K562 (cell line): ENCODE measurements around the gene C17orf75. TPM values are rescaled to one million over a fixed set of nuclear protein-coding genes. Genes with fewer than 3 reads are reported as not detected.
A peak's percentile ranks its signal among the peaks of the same experiment; 100 is the strongest.

ENCODE experiments used
- CREB1 ChIP-seq, 2 experiments: sonication (generic) in 1 of 2; formaldehyde crosslinking in 1 of 2; IDR thresholded peaks; 2 replicates each; pipeline versions ENCODE4 v1.6.1 to v1.8.0; 2012 to 2022; ENCODE audit warnings: inconsistent platforms in 1 of 2, mild to moderate bottlenecking in 1 of 2, missing genetic modification reagents in 1 of 2, moderate library complexity in 1 of 2
- GATAD2A ChIP-seq: fragments of 450-650 bp; IDR thresholded peaks from 2 replicates; pipeline ENCODE4 v1.6.1; 2017
- GTF2E2 ChIP-seq: fragments of 200-800 bp; sonication (Bioruptor generic); IDR thresholded peaks from 2 replicates; pipeline ENCODE4 v1.6.1; 2016; ENCODE audit warnings: missing genetic modification characterization, missing compliant biosample characterization
- HDAC8 ChIP-seq: fragments of 450-650 bp; IDR thresholded peaks from 2 replicates; pipeline ENCODE4 v1.6.1; 2016; ENCODE audit warnings: mild to moderate bottlenecking, missing genetic modification characterization, moderate library complexity, missing compliant biosample characterization
- MAFF ChIP-seq: IDR thresholded peaks from 2 replicates; pipeline ENCODE4 v1.6.1; 2012; ENCODE audit warnings: low read length, improper control_type of control experiment
- NFYB ChIP-seq: IDR thresholded peaks from 2 replicates; pipeline ENCODE4 v1.6.1; 2011; ENCODE audit warnings: mild to moderate bottlenecking, moderate library complexity; ENCODE audit not compliant: insufficient read length; ENCODE audit errors: extremely low read depth
- POLR2H ChIP-seq: IDR thresholded peaks from 2 replicates; pipeline ENCODE4 v1.6.1; 2016; ENCODE audit warnings: missing genetic modification characterization, low read depth, mild to moderate bottlenecking, control low read depth, missing compliant biosample characterization, moderate library complexity
- PTBP1 ChIP-seq: fragments of 200-400 bp; formaldehyde crosslinking; IDR thresholded peaks from 2 replicates; pipeline ENCODE4 v1.6.1; 2017; ENCODE audit warnings: low read depth, low read length
- RFX7 ChIP-seq: fragments of 250-450 bp; sonication (Bioruptor Pico); IDR thresholded peaks from 2 replicates; pipeline ENCODE4 v1.5.1; 2021; ENCODE audit warnings: mild to moderate bottlenecking
- TEAD2 ChIP-seq: fragments of 450-650 bp; IDR thresholded peaks from 2 replicates; pipeline ENCODE4 v1.6.1; 2016; ENCODE audit warnings: missing genetic modification characterization, control low read depth, missing compliant biosample characterization
- ZNF174 ChIP-seq: fragments of 250-450 bp; sonication (Bioruptor Pico); IDR thresholded peaks from 2 replicates; pipeline ENCODE4 v1.4.0; 2020; ENCODE audit warnings: mild to moderate bottlenecking
- ZNF217 ChIP-seq: sonication (generic); formaldehyde crosslinking; IDR thresholded peaks from 2 replicates; pipeline ENCODE4 v1.8.0; 2022; ENCODE audit warnings: mild to moderate bottlenecking, missing genetic modification reagents
- ZNF239 ChIP-seq: fragments of 250-450 bp; sonication (Bioruptor Pico); IDR thresholded peaks from 2 replicates; pipeline ENCODE4 v1.4.0; 2020; ENCODE audit warnings: mild to moderate bottlenecking
- ZNF785 ChIP-seq: fragments of 250-450 bp; sonication (Bioruptor Pico); IDR thresholded peaks from 2 replicates; pipeline ENCODE4 v1.4.0; 2020; ENCODE audit warnings: mild to moderate bottlenecking
- polyA plus RNA-seq, 8 experiments: library from polyadenylated mRNA; depleted of rRNA in 4 of 8; stranded (reverse) in 5 of 8; unstranded in 3 of 8; fragments of >200 nt; fragmentation: Nextera tagmentation in 2 of 8; fragmentation: Illumina TruSeq in 1 of 8; extraction: Ambion mirVana in 2 of 8; extraction: Trizol in 1 of 8; gene quantifications; 2 replicates each; pipeline versions ENCODE4 v1.2.1 to v1.2.3, GENCODE V29; 2011 to 2014; ENCODE audit warnings: inconsistent platforms in 1 of 8, missing spikeins in 1 of 8
- total RNA-seq, 7 experiments: library from RNA; depleted of rRNA in 6 of 7; stranded (reverse); fragments of >200 nt in 6 of 7; fragmentation: Illumina TruSeq in 2 of 7; extraction: Trizol in 2 of 7; gene quantifications; 2 replicates each; pipeline versions ENCODE4 v1.2.1 to v1.2.3, GENCODE V29; 2011 to 2021; ENCODE audit warnings: low replicate concordance in 1 of 7
- TF ChIP-seq, protein P1 (sequence below): fragments of 200-800 bp; sonication (Bioruptor generic); IDR thresholded peaks from 2 replicates; pipeline ENCODE4 v1.6.1; 2017; ENCODE audit warnings: missing genetic modification characterization, missing compliant biosample characterization
- TF ChIP-seq, protein P2 (sequence below): fragments of 450-650 bp; IDR thresholded peaks from 2 replicates; pipeline ENCODE4 v1.6.1; 2016; ENCODE audit warnings: antibody characterized with exemption
- TF ChIP-seq, protein P3 (sequence below): fragments of 250-450 bp; sonication (Bioruptor Pico); IDR thresholded peaks from 2 replicates; pipeline ENCODE4 v1.8.0; 2022; ENCODE audit warnings: inconsistent platforms, mild to moderate bottlenecking, moderate library complexity, borderline replicate concordance
- TF ChIP-seq, protein P4 (sequence below): fragments of 450-650 bp; IDR thresholded peaks from 2 replicates; pipeline ENCODE4 v1.6.1; 2018; ENCODE audit warnings: mild to moderate bottlenecking, low read depth; ENCODE audit not compliant: partially characterized antibody

The C17orf75 gene
- total and polyA plus RNA-seq, 9 of the 15 experiments (the other 6 are each of a cell fraction or from before 2014, with no cell fraction given), result 15.5 to 55.7 (median 18.5) TPM

DNA sequence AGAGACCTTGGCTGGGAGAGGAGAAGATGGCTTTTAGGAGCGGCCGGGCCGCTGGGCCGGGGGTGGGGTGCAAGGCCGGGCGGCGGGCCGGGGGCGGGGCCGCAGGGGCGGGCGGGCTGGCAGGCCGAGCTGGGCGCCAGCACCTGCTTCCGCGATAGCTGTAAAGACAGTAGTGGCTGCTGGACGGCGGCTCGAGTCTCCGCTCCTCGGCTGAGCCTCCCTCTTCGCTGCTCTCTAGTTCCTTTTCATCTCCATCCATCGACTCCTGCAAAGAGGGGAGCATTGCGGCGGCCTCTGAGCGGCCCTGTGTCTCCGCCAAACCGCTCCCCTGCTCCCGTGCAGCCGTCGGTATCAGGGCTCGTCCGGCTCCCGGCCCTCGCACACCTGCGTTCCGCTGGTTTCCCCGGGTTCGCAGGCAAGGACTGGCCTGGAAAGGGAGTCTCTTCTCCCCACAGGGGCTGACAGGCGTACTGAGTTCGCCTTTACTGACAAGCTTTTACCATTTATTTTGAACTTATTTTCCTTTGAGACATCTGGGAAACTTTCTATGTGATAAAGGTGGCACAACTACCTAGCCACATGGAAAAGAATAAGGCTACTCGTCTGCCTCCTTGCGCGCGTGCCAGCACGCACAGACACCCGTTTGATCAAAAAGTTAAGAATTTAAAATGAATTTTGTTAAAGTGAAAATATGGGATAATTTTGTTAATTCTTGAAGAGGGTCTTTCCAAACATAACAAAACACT is at the start of gene C17orf75 (continued):
- TF ChIP-seq, protein P1, sequence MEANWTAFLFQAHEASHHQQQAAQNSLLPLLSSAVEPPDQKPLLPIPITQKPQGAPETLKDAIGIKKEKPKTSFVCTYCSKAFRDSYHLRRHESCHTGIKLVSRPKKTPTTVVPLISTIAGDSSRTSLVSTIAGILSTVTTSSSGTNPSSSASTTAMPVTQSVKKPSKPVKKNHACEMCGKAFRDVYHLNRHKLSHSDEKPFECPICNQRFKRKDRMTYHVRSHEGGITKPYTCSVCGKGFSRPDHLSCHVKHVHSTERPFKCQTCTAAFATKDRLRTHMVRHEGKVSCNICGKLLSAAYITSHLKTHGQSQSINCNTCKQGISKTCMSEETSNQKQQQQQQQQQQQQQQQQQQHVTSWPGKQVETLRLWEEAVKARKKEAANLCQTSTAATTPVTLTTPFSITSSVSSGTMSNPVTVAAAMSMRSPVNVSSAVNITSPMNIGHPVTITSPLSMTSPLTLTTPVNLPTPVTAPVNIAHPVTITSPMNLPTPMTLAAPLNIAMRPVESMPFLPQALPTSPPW (CRISPR knock-in tag), result peak; percentile 76
- TF ChIP-seq NFYB, result no peak
- no peak for TF ChIP-seq ZNF785 (CRISPR knock-in tag)
- TF ChIP-seq MAFF, result no peak
- TF ChIP-seq TEAD2 (tag), result no peak
- TF ChIP-seq HDAC8 (tag), result no peak
- TF ChIP-seq, protein P2, sequence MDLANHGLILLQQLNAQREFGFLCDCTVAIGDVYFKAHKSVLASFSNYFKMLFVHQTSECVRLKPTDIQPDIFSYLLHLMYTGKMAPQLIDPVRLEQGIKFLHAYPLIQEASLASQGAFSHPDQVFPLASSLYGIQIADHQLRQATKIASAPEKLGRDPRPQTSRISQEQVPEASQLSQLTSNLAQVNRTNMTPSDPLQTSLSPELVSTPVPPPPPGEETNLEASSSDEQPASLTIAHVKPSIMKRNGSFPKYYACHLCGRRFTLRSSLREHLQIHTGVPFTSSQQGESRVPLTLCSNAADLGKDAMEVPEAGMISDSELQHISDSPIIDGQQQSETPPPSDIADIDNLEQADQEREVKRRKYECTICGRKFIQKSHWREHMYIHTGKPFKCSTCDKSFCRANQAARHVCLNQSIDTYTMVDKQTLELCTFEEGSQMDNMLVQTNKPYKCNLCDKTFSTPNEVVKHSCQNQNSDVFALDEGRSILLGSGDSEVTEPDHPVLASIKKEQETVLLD, result peak; percentile 50; the same call in 1 of the 2 replicates
- TF ChIP-seq ZNF174, result no peak
- TF ChIP-seq, protein P3, sequence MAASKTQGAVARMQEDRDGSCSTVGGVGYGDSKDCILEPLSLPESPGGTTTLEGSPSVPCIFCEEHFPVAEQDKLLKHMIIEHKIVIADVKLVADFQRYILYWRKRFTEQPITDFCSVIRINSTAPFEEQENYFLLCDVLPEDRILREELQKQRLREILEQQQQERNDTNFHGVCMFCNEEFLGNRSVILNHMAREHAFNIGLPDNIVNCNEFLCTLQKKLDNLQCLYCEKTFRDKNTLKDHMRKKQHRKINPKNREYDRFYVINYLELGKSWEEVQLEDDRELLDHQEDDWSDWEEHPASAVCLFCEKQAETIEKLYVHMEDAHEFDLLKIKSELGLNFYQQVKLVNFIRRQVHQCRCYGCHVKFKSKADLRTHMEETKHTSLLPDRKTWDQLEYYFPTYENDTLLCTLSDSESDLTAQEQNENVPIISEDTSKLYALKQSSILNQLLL, result no peak
- TF ChIP-seq, protein P4, sequence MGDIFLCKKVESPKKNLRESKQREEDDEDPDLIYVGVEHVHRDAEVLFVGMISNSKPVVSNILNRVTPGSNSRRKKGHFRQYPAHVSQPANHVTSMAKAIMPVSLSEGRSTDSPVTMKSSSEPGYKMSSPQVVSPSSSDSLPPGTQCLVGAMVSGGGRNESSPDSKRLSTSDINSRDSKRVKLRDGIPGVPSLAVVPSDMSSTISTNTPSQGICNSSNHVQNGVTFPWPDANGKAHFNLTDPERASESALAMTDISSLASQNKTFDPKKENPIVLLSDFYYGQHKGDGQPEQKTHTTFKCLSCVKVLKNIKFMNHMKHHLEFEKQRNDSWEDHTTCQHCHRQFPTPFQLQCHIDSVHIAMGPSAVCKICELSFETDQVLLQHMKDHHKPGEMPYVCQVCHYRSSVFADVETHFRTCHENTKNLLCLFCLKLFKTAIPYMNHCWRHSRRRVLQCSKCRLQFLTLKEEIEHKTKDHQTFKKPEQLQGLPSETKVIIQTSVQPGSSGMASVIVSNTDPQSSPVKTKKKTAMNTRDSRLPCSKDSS, result no peak
- 0 out of 2 replicates have a peak, but pooled peaks have one; percentile 15 for TF ChIP-seq RFX7 (CRISPR knock-in tag)
- TF ChIP-seq CREB1 (IDR thresholded peaks at IDR 0.05), result peak; percentile 44; the same call in 1 of the 2 replicates
- TF ChIP-seq CREB1 (CRISPR knock-in tag; IDR thresholded peaks at IDR 0.05), result peak; percentile 71
- 0 out of 2 replicates have a peak, but pooled peaks have one; percentile 57 for TF ChIP-seq PTBP1
- TF ChIP-seq ZNF239 (CRISPR knock-in tag), result peak; percentile 61; the same call in 1 of the 2 replicates
- 0 out of 2 replicates have a peak, but pooled peaks have one; percentile 13 for TF ChIP-seq POLR2H (tag)
- TF ChIP-seq GATAD2A, result peak; percentile 87; the same call in 1 of the 2 replicates
- TF ChIP-seq GTF2E2 (tag), result no peak
- TF ChIP-seq ZNF217, result no peak
